GM15510 (cell line): Measurements from ENCODE around the gene IL36G.

Source experiments
- POLR2A ChIP-seq: IDR thresholded peaks from 3 replicates; pipeline ENCODE4 v1.6.1; 2011; ENCODE audit warnings: borderline replicate concordance; ENCODE audit not compliant: insufficient read length; ENCODE audit errors: extremely low read depth

The IL36G gene

DNA sequence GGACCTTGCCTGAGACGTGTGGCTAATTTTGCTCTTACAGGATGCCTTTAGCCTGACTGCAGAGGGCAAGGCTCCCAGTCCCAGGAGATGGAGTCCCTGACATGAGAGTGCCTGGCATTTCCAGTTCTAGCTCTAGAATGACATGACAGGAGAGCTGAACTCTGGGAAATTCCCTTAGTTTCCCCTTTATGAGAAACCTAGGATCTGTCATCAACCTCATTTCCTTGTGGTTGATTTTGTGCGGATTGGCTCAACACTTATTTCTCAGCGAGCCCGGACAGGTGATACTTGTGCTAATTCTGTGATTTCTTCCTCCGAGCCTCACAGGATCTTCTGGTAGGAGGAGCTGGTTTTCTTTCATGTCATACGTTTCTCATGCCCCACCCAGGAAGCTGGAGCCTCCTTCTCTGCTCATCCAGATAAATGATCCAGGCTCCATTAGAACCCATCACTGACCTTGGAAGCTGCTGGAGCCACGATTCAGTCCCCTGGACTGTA, at the start of gene IL36G:
TSS of gene IL36G (plus strand) at position 448 of the 498 bp plus-strand sequence. CDS start 633 bp downstream, outside the sequence.
- TF ChIP-seq POLR2A, result no peak

- no peak for TF ChIP-seq POLR2A
Observed at GRCh38 chr2:112933261-112933660, 44.5 kb upstream of the IL36G start.

DNA sequence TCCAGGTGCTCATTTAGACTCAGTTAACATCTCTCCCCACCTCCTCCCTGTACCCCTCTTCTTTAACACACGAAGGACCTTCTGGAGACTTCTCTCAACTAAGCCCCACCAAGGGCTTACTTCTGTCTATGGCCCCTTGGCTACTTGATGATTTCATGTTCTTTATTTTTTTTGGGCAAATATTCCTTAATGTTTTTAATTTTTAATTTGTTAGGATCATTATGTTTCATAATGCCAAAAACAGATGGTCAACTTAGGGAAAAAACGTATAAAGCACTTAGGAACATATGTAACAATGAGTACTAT, 40.9 kb upstream of the IL36G start:
- no peak for TF ChIP-seq POLR2A

GRCh38 chr2:112938904-112939303, 38.9 kb upstream of the IL36G start:
- TF ChIP-seq POLR2A, result no peak

DNA sequence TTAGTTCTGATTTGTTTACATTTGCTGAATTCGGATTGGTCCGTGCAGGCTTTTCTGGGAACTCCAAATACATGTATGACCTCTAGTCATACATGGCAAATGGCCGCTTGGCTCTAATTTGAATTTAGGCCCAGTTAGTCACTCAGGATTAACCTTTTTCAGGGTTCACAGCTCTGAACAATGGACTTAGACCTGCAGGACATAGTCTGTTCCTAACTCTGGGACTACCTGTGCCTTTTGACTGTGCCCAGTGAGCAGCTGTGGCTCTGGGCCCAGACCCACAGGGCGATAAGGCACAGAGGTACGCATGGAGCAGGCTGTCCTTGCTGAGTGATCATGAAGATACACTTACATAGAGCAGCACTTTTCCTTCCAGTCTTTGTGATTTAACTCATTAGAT, 38.4 kb upstream of the IL36G start:
- TF ChIP-seq POLR2A, result no peak

DNA sequence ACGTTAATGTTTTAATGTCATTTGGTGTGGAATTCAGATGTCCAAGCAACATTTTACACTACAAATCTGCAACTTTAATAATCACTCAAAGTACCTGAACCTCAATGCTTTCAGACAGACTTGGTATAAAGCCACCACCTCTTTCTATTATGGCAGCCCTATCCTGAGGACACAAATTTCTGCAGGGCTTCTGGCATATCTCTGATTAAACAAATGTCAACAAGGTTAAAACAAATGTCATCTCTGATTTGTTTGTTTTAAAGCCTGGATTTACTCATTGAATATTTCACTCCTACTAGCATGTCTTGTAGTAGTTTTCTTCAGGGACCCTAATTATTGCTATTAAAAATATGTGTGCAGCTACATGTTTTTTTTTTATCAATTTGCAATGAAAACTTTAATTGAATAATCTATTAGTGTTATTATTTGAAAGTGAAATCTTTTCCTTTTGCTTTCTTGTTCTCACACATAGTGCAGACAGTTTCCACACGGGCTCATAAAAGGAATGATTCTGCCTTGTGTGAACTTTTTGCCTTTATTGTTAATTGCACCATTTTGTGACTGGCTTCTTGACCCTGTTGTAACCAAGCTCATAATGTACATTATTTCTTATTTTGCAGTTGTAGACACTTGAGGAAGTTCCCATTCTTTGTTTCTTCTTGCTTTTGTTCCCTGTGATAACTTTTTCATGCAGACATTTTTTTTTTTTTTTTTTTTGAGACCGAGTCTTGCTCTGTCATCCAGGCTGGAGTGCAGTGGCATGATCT, 36.8 kb upstream of the IL36G start:
- no peak for TF ChIP-seq POLR2A

DNA sequence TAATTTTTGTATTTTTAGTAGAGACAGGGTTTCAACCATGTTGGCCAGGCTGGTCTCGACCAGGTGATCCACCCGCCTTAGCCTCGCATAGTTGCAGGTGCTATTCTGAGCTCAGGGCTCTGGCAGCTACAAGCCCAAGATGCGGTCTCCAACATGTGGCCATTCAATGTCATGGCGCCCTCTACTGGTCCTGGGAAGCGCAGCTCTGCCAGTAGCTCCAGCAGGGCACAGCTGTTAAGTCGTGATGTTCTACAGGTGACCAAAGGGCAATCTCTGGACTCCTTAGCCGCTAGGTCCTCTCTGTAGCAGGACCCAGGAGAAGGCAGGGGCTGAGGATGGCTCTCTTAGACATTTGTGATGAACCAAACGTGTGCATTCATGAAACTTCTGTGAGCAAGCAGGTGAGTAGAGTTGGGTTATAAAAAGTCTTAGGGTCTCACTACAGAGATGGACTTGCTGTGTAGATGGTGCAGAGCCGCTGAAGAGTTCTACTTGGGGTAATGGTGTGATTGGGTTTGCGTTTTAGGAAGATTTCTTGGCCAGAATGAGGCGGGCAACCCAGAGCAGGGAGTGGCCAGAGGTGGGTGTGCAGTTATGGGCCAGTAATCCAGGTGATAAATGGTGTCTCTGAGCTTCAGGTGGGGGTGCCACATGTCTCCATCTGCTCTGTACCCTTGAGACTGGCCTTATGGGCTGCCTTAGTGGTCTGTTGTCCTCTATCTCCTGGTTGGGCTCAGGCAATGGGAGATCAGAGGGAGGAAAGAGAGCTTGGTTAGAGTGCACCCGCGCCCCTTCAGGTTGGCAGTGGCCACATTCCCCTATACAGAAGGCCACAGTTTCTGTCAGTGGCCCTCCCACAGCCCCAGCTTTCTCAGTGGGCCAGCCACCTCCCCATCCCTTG, 35.8 kb upstream of the IL36G start:
- no peak for TF ChIP-seq POLR2A

DNA sequence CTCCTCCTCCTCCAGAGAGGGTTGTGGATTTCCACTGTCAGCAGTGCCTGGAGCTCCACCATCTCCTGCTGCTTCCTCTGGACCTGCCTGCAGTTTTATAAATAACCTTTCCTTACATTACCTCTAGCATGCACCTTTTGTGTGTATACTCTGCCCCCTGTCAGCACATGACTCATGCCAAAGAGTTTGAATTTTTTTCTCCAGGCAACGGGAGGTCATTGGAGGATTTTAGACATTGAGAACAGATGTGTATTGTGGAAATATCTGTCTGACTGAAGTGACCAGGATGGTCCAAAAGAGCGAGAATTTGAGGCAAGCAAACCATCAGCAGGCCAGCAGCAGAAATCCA, 35.2 kb upstream of the IL36G start:
- TF ChIP-seq POLR2A, result no peak

DNA sequence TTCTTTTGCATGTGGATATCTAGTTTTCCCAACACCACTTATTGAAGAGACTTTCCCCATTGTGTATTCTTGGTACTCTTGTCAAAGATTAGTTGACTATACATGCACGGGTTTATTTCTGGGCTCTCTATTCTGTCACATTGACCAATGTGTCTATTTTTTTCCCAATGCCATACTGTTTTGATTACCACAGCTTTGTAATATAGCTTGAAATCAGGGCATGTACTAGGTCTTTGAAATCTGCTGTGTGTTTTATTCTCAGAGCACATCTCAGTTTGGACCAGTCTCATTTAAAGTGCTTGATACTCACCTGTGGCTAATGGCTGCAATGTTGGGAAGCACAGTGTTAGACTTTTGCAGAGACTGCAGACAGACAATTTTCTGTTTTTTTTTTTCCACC, 32.8 kb upstream of the IL36G start:
- no peak for TF ChIP-seq POLR2A

DNA sequence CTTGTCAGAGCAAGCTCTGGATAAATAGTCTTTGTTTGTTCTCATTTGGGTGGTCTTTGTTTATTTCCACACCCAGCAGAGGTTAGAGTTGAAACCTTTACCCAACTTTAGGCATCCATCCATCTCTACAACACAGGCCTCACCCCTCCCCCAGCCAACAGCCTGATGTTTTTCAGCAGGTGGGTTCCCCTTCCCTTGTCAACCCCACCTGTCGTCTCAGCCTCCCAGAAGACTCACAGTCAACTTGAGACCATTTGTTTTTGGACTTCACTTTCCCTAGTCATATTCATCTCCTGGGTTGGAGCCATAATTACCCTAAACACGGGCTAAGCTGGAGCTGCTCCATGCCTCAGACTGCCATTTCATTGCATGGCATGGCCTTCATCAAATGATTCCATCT, 31.7 kb upstream of the IL36G start:
- TF ChIP-seq POLR2A, result no peak

DNA sequence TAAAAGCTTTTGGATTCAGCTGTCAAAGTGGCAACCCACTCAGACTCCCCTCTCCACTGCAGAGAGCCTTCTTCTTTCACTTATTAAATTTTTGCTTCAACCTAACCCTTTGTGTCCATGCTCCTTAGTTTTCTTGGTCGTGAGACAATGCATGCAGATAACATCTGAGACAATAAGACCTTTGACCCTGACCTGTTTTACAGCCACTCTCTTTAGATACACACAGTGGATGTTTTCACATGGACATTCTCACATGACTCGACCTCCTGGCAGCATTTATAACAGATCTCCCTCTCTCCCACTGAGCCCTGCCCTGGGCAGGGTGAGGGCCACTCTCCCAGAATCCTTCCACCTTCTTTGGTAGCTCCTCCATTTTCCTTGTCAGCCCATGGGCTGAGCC, 30.4 kb upstream of the IL36G start:
- TF ChIP-seq POLR2A, result no peak

- no peak for TF ChIP-seq POLR2A
Observed at GRCh38 chr2:112949456-112949855, 28.4 kb upstream of the IL36G start.

DNA sequence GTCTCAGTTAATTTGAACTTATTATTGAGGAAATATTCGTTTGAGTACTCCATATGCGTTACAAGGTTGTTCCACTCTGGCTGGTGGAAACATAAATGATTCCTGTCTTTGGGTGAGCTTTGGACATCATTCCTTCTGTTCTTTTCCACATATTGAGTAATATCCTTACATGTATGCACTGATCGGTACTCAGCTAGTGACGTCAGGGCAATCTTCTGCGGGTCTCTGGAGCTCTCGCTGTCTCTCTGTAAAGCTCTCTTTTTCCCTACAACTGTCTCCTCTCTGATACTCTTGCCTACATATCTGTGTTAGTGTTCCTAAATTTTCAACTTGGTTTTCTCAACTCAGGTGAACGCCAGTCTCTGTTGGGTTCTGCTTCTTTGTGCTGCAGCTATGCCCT, 23.4 kb upstream of the IL36G start:
- no peak for TF ChIP-seq POLR2A

DNA sequence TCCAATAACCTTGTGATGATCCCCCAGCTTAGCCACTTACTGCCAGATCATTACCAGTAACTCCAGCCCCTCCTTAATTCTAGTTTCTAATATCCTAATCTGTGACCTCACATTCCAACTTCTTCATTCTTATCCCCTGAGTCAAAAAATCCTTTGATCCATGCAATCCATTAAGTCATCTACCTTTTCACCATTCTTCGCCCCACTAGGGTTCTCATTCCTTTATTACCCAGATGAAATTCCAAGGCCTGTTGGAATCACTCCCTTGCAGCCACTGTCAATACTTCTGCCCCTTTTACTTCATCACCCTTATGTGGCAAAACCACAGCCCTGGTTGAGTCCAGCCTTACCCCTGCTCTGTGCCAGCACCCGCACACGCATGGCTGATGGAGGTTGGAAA, 20.3 kb upstream of the IL36G start:
- no peak for TF ChIP-seq POLR2A

DNA sequence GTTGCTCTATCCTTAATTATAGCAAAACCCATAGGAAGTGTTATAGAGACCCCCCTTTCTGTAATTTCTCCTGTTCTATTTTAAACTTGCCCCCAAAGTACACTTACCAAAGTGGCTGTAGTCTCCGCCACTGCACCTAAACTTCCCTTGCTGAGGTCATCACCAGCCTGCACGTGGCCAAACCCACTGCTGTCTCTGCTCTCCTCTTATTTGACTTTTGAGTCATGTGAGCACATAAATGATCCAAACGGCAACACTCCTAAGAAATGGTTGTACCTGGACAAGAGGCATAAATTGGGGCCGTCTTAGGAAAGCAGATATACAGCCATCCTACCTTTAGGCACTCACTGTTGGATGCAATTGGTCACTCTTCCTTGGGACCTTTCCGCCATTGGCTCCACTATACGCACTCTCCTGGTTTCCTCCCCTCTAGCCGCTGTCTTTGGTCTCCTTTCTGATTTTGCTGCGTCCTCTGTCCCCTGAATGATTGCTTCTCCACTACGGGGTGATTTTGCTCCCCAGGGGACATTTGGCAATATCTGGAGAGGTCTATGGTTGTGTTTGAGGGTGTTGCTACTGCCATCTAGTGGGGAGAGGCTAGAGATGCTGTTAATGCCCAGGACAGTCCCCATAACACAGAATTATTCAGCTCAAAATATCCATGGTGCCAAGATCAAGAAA, 19.2 kb upstream of the IL36G start:
- TF ChIP-seq POLR2A, result no peak
